ENCODE measurements around the gene NHLRC3. TPM values are rescaled to one million over a fixed set of nuclear protein-coding genes. Genes with fewer than 3 reads are reported as not detected.

NHLRC3 gene
- total and polyA plus RNA-seq, 2 of the 8 experiments (the other 6 are each of a cell fraction or from before 2014, with no cell fraction given), result 13.1 to 16.9 TPM

DNA sequence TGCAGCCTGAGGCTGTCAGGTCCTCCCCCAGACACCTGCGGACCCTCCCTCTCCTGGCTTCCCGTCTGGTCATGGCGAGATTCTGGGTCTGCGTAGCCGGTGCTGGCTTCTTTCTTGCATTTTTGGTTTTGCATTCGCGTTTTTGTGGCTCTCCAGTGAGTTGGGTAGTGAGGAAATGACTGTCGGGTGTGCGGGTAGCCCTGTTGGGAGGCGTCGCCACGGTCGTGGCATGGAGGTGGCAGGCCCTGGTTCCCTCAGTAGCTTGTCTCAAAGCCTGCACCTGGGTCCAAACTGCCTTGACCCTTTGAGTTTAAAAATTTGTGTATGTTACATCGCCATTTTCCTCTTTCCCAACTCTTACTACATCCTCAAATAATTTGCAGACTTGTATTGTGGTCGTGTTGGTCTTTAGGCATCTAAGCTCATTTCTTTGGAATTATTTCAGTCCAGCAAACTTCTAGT lies 344 bp downstream of the NHLRC3 start:
- Histone ChIP-seq H3K14ac (ENCODE audit: insufficient read length) (no peak overlapping the region), H3K9me3 (ENCODE audit: insufficient read depth in 2 of 2, low read depth in 1 of 2, low read length in 1 of 2) (no peaks in the 10 kb centered on the region), H2BK5ac (ENCODE audit: low read depth, low read length) (peak overlapping the region; percentile 85), H3K27me3 (replicated peaks in 1 of 4; ENCODE audit: control insufficient read depth in 3 of 4, extremely low read depth in 1 of 4, insufficient read depth in 3 of 4, low read length in 3 of 4) (no peaks in the 10 kb centered on the region; a peak in 1 of 7 replicates), H3K9ac (replicated peaks in 1 of 4; ENCODE audit: extremely low read depth in 1 of 4, low read depth in 3 of 4, low read length in 3 of 4) (peak overlapping the region; percentile 58 to 88 (median 83)), H2BK12ac (ENCODE audit: low read depth, low read length) (no peak overlapping the region; the same call in 1 of the 2 replicates), H3K4ac (replicated peaks; ENCODE audit: insufficient read length, low read depth, low read length) (peak overlapping the region; percentile 13), H3K27ac (ENCODE audit: low read depth, low read length) (peak overlapping the region; percentile 76), H4K20me1 (replicated peaks in 1 of 2; ENCODE audit: control insufficient read depth in 1 of 2, insufficient read depth in 2 of 2, low read length in 2 of 2) (peaks cover 3 to 9% of the 10 kb centered on the region in 2 experiments), H2BK20ac (ENCODE audit: low read length) (peak overlapping the region; percentile 57; the same call in 1 of the 2 replicates), H3K18ac (ENCODE audit: extremely low read depth, low read length) (peak overlapping the region; percentile 68; the same call in 1 of the 2 replicates), H4K91ac (replicated peaks; ENCODE audit: insufficient read length, low read length) (peak overlapping the region; percentile 84), H3K23me2 (ENCODE audit: low read depth, low read length) (peaks cover 12% of the 10 kb centered on the region), H2AFZ (ENCODE audit: low read length) (peak overlapping the region; percentile 83), H2AK5ac (ENCODE audit: low read depth, low read length) (no peak overlapping the region), H4K5ac (ENCODE audit: insufficient read length, low read depth, low read length) (peak overlapping the region; percentile 61), H3K23ac (ENCODE audit: insufficient read length) (no peak overlapping the region), H3K4me1 (replicated peaks in 1 of 4; ENCODE audit: control insufficient read depth in 3 of 4, insufficient read depth in 4 of 4, low read length in 3 of 4) (peaks cover 0 to 10% (median under 1%) of the 10 kb centered on the region in 4 experiments; a peak in 4 of 7 replicates), H3K4me3 (ENCODE audit: extremely low read depth in 1 of 4, insufficient read depth in 2 of 4, low read depth in 3 of 4, low read length in 4 of 4) (peak overlapping the region; percentile 94 to 99 (median 96)), H3K79me2 (ENCODE audit: control insufficient read depth in 1 of 2, insufficient read depth in 2 of 2, low read length in 2 of 2) (peaks cover 35 to 51% of the 10 kb centered on the region in 2 experiments), H2BK15ac (ENCODE audit: low read length) (peak overlapping the region; percentile 63; the same call in 1 of the 2 replicates), H3K4me2 (ENCODE audit: insufficient read depth in 1 of 2, low read depth in 2 of 2, low read length in 2 of 2) (peak overlapping the region; percentile 79 to 81), H3K56ac (replicated peaks; ENCODE audit: insufficient read length, low read depth, low read length) (no peak overlapping the region), H2BK120ac (replicated peaks; ENCODE audit: low read depth, low read length) (peak overlapping the region; percentile 18), H3K36me3 (ENCODE audit: control insufficient read depth in 2 of 4, insufficient read depth in 4 of 4, low read length in 3 of 4) (peaks cover 0 to 2% (median 0%) of the 10 kb centered on the region in 4 experiments; a peak in 2 of 8 replicates), H4K8ac (ENCODE audit: extremely low read depth, insufficient read depth, low read length) (peak overlapping the region; percentile 94; the same call in 1 of the 2 replicates), H3K79me1 (ENCODE audit: low read depth, low read length) (no peaks in the 10 kb centered on the region)
- ChIA-PET POLR2A (ENCODE audit: partially characterized antibody) (interaction anchor here (0.6 to 5.4 kb wide), 8 partner anchors 9 to 48 kb away, joined by 3 to 73 read pairs (median 8); no protein-coding TSS in a partner anchor), CTCF (ENCODE audit: partially characterized antibody) (interaction anchor here (1.2 kb wide), 1 partner anchor 60 kb away, joined by 3 read pairs; no protein-coding TSS in a partner anchor)
- no peak for FAIRE-seq
- 6% methylated on average over 15 of the region's 15 CpGs; no CpG with 5 or more reads in 1 of the 2 experiments for WGBS, 2 experiments (ENCODE audit: extremely low coverage in 1 of 2, insufficient coverage in 1 of 2, insufficient read length in 1 of 2, insufficient replicate concordance in 2 of 2, low coverage in 1 of 2, low lambda C conversion rate in 2 of 2, missing lambda C conversion rate in 1 of 2)
- no peak for DNase-seq (ENCODE audit: low read depth in 1 of 2, low spot score in 2 of 2)
- TF ChIP-seq CTBP2 (IDR thresholded peaks at IDR 0.05; ENCODE audit: borderline replicate concordance, insufficient read depth, insufficient read length, low read length) (no peak), KDM4A (IDR thresholded peaks at IDR 0.05; ENCODE audit: low read depth, low read length, severe bottlenecking) (no peak), MAFK (IDR thresholded peaks at IDR 0.05; ENCODE audit: low read depth, low read length) (no peak), SIX5 (IDR thresholded peaks at IDR 0.05; ENCODE audit: low read depth, low read length) (no peak), SIN3A (conservative IDR thresholded peaks at IDR 0.05 in 1 of 2, IDR thresholded peaks at IDR 0.05 in 1 of 2; ENCODE audit: low read depth in 1 of 2, low read length in 2 of 2) (peak in 1 of 2 experiments; percentile 12; a peak in 1 of 4 replicates), EZH2 (IDR thresholded peaks at IDR 0.05; ENCODE audit: low read depth, low read length, severe bottlenecking) (no peak), POLR2AphosphoS5 (IDR thresholded peaks at IDR 0.05; ENCODE audit: low read depth, low read length) (no peak), SAP30 (IDR thresholded peaks at IDR 0.05; ENCODE audit: insufficient read depth, insufficient replicate concordance, low read length) (peak; percentile 74)
- TF ChIP-seq, protein P1, sequence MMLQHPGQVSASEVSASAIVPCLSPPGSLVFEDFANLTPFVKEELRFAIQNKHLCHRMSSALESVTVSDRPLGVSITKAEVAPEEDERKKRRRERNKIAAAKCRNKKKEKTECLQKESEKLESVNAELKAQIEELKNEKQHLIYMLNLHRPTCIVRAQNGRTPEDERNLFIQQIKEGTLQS (IDR thresholded peaks at IDR 0.05; ENCODE audit: insufficient read depth, low read depth, low read length), result no peak
- TF ChIP-seq, protein P2, sequence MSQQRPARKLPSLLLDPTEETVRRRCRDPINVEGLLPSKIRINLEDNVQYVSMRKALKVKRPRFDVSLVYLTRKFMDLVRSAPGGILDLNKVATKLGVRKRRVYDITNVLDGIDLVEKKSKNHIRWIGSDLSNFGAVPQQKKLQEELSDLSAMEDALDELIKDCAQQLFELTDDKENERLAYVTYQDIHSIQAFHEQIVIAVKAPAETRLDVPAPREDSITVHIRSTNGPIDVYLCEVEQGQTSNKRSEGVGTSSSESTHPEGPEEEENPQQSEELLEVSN (IDR thresholded peaks at IDR 0.05), result peak; percentile 41; the same call in 1 of the 2 replicates
